Trophoblast cell (in vitro differentiated cells and primary cell): Measurements from ENCODE around the gene CCL4.
"Not testable (repeated sequence)": the region's sequence is repeated elsewhere in the genome, so short reads cannot be mapped to it uniquely, and the experiment has no call there.

Experiments used
- DNase-seq, 2 donors: peaks; one replicate each; pipeline ENCODE4 v3.0.0-alpha.2; 2016
- H2AFZ ChIP-seq: 2 replicates; pipeline ENCODE4 v1.6.1; 2013; ENCODE audit warnings: low read length, moderate library complexity, mild to moderate bottlenecking; ENCODE audit not compliant: insufficient read depth, poor library complexity
- H2AK5ac ChIP-seq: 2 replicates; pipeline ENCODE4 v1.6.1; 2013; ENCODE audit warnings: mild to moderate bottlenecking, low read length
- H2BK120ac ChIP-seq: 2 replicates; pipeline ENCODE4 v1.6.1; 2013; ENCODE audit warnings: low read length, mild to moderate bottlenecking, moderate library complexity; ENCODE audit not compliant: insufficient read depth, poor library complexity
- H2BK12ac ChIP-seq: 2 replicates; pipeline ENCODE4 v1.6.1; 2013; ENCODE audit warnings: mild to moderate bottlenecking, low read length, moderate library complexity
- H2BK5ac ChIP-seq: 2 replicates; pipeline ENCODE4 v1.6.1; 2013; ENCODE audit warnings: low read length, low read depth, moderate library complexity, mild to moderate bottlenecking; ENCODE audit not compliant: poor library complexity
- H3K14ac ChIP-seq: 2 replicates; pipeline ENCODE4 v1.6.1; 2013; ENCODE audit warnings: mild to moderate bottlenecking, low read length
- H3K18ac ChIP-seq: 2 replicates; pipeline ENCODE4 v1.6.1; 2013; ENCODE audit warnings: mild to moderate bottlenecking, low read length
- H3K23ac ChIP-seq: 2 replicates; pipeline ENCODE4 v1.6.1; 2013; ENCODE audit warnings: low read length
- H3K27ac ChIP-seq: 2 replicates; pipeline ENCODE4 v1.5.1; 2013; ENCODE audit warnings: low read depth, mild to moderate bottlenecking, inconsistent platforms, low read length, moderate library complexity
- H3K27me3 ChIP-seq: 2 replicates; pipeline ENCODE4 v1.6.1; 2013; ENCODE audit warnings: inconsistent platforms, mild to moderate bottlenecking, low read length, moderate library complexity; ENCODE audit not compliant: insufficient read depth
- H3K36me3 ChIP-seq, 2 experiments: 1 replicate in 1 of 2; 2 replicates in 1 of 2; pipeline ENCODE4 v1.6.1; 2013; ENCODE audit warnings: low read length in 2 of 2, mild to moderate bottlenecking in 2 of 2, moderate library complexity in 1 of 2; ENCODE audit not compliant: insufficient read depth in 2 of 2, control insufficient read depth in 1 of 2
- H3K4ac ChIP-seq: 2 replicates; pipeline ENCODE4 v1.6.1; 2013; ENCODE audit warnings: low read depth, mild to moderate bottlenecking, low read length, moderate library complexity
- H3K4me1 ChIP-seq, 2 experiments: 1 replicate in 1 of 2; 2 replicates in 1 of 2; pipeline ENCODE4 v1.6.1; 2013; ENCODE audit warnings: low read length in 2 of 2, mild to moderate bottlenecking in 2 of 2, moderate library complexity in 1 of 2; ENCODE audit not compliant: insufficient read depth in 2 of 2, control insufficient read depth in 1 of 2
- H3K4me2 ChIP-seq: 2 replicates; pipeline ENCODE4 v1.6.1; 2013; ENCODE audit warnings: inconsistent platforms, mild to moderate bottlenecking, low read length, moderate library complexity
- H3K4me3 ChIP-seq: 2 replicates; pipeline ENCODE4 v1.5.1; 2013; ENCODE audit warnings: mild to moderate bottlenecking, low read depth, low read length, inconsistent platforms
- H3K79me1 ChIP-seq: one replicate; pipeline ENCODE4 v1.6.1; 2013; ENCODE audit warnings: low read length
- H3K79me2 ChIP-seq: 2 replicates; pipeline ENCODE4 v1.6.1; 2013; ENCODE audit warnings: low read length, mild to moderate bottlenecking; ENCODE audit not compliant: control insufficient read depth, insufficient read depth, poor library complexity
- H3K9ac ChIP-seq: 2 replicates; pipeline ENCODE4 v1.6.1; 2013; ENCODE audit warnings: mild to moderate bottlenecking, low read length
- H3K9me3 ChIP-seq: 2 replicates; pipeline ENCODE4 v1.6.1; 2013; ENCODE audit warnings: low read depth, mild to moderate bottlenecking, control low read depth, inconsistent platforms, low read length; ENCODE audit not compliant: insufficient read depth
- H4K12ac ChIP-seq: 2 replicates; pipeline ENCODE4 v1.6.1; 2013; ENCODE audit warnings: low read depth, mild to moderate bottlenecking, low read length, moderate library complexity
- H4K8ac ChIP-seq: 2 replicates; pipeline ENCODE4 v1.6.1; 2013; ENCODE audit warnings: low read depth, mild to moderate bottlenecking, low read length, moderate library complexity
- H4K91ac ChIP-seq: one replicate; pipeline ENCODE4 v1.6.1; 2013; ENCODE audit warnings: low read depth, mild to moderate bottlenecking, low read length, moderate library complexity
- WGBS: extraction: QIAGEN DNeasy Blood & Tissue Kit; methylation state at CpG from one replicate; pipeline ENCODE4 v1.1.7; 2013; ENCODE audit warnings: missing lambda C conversion rate; ENCODE audit not compliant: insufficient read length, insufficient coverage; ENCODE audit errors: extremely low coverage; 5-methylcytosine and 5-hydroxymethylcytosine counted together

The CCL4 gene

GRCh38 chr17:36072431-36073121 lies 31.1 kb upstream of the CCL4 start:
- H2BK5ac ChIP-seq, result no peak overlapping the region
- no peak overlapping the region for H3K4ac ChIP-seq
- H3K4me1 ChIP-seq, result no peaks in the 10 kb centered on the region
- no peak overlapping the region for H2BK12ac ChIP-seq
- no peak overlapping the region for H4K8ac ChIP-seq
- H3K4me3 ChIP-seq, result no peak overlapping the region
- no peaks in the 10 kb centered on the region for H3K27me3 ChIP-seq
- no peak overlapping the region for H2AFZ ChIP-seq
- H3K4me2 ChIP-seq, result no peak overlapping the region
- H3K79me1 ChIP-seq, result no peaks in the 10 kb centered on the region
- H3K18ac ChIP-seq, result no peak overlapping the region
- H4K91ac ChIP-seq, result no peak overlapping the region
- DNase-seq, result peak in 1 of 2 donors; percentile 49
- no peak overlapping the region for H2BK120ac ChIP-seq
- H3K36me3 ChIP-seq, result no peaks in the 10 kb centered on the region
- H2AK5ac ChIP-seq, result no peak overlapping the region
- no peak overlapping the region for H3K27ac ChIP-seq
- WGBS, result no CpG with 5 or more reads among the region's 12 CpGs
- no peaks in the 10 kb centered on the region for H3K9me3 ChIP-seq
- H3K79me2 ChIP-seq, result no peaks in the 10 kb centered on the region
- H4K12ac ChIP-seq, result no peak overlapping the region
- H3K14ac ChIP-seq, result no peak overlapping the region
- H3K23ac ChIP-seq, result no peak overlapping the region
- no peak overlapping the region for H3K9ac ChIP-seq

- Histone ChIP-seq H3K14ac (no peak overlapping the region), H3K23ac (no peak overlapping the region), H3K27ac (no peak overlapping the region), H4K91ac (no peak overlapping the region), H3K4ac (no peak overlapping the region), H3K9ac (no peak overlapping the region), H4K12ac (no peak overlapping the region), H3K18ac (no peak overlapping the region), H3K79me2 (no peaks in the 10 kb centered on the region), H2AFZ (no peak overlapping the region), H2BK5ac (no peak overlapping the region), H3K4me2 (no peak overlapping the region), H2AK5ac (no peak overlapping the region), H3K27me3 (no peaks in the 10 kb centered on the region), H3K36me3 (no peaks in the 10 kb centered on the region), H3K4me3 (no peak overlapping the region), H3K9me3 (no peaks in the 10 kb centered on the region), H3K79me1 (no peaks in the 10 kb centered on the region), H4K8ac (no peak overlapping the region), H2BK120ac (no peak overlapping the region), H3K4me1 (no peaks in the 10 kb centered on the region), H2BK12ac (no peak overlapping the region)
- DNase-seq, result no peak
- WGBS, result no CpG with 5 or more reads among the region's 1 CpG
These were observed 29.3 kb upstream of the CCL4 start for GRCh38 chr17:36074365-36074764.

DNA sequence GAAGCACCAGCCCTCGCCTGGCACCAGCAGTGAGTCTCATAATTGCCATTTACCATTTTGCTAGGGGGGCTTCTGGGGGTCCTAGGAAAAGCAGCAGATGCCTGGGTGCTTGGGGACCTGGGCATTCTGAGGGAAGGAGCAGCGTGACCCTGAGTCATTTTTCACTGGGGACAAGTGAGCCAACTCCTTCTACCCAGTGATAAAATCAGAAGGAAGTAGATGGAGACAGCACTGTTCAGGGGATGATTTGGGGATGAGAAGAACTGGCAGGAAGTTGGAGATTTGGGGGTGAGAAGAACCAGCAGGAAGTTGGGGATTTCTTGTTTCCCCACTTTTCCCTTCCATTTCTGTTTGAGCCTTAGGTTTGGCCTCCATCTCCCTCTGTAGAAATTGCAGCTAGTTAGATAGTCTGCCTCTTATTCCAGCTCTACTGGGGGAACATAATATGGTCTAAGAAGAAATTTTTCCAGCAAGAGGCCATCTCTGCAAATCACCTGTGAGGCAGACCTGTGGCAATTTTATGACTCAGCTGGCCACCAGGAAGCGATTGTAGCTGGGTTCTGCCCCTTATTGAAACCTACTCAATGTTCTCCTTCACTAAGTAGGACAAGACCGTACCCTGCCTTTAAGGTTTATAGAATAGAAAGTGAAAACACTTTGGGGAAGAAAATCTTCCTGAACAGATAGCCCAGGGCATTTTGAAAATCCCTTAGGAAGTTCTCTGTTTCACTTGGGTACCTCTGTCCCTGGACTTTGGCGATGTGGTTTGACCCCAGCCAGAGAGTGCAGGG lies 21.8 kb upstream of the CCL4 start:
- H4K12ac ChIP-seq, H3K79me1 ChIP-seq, H3K18ac ChIP-seq, H3K79me2 ChIP-seq, H2AK5ac ChIP-seq, H3K36me3 ChIP-seq, H4K8ac ChIP-seq, DNase-seq, H3K27me3 ChIP-seq, H3K4me3 ChIP-seq, H3K27ac ChIP-seq, H2BK120ac ChIP-seq, H3K14ac ChIP-seq, H3K9me3 ChIP-seq, H3K9ac ChIP-seq, H3K4me2 ChIP-seq, H2BK12ac ChIP-seq, H4K91ac ChIP-seq, H3K4ac ChIP-seq, H2AFZ ChIP-seq, H3K23ac ChIP-seq, H3K4me1 ChIP-seq, H2BK5ac ChIP-seq: not testable (repeated sequence)
- no CpG with 5 or more reads among the region's 5 CpGs for WGBS

GRCh38 chr17:36082482-36083120 lies 21.0 kb upstream of the CCL4 start:
- not testable (repeated sequence) for H3K9me3 ChIP-seq, H3K4ac ChIP-seq, H3K18ac ChIP-seq, H3K4me2 ChIP-seq, H3K79me1 ChIP-seq, H2BK12ac ChIP-seq, H3K9ac ChIP-seq, H3K23ac ChIP-seq, H4K12ac ChIP-seq, H3K27ac ChIP-seq, H3K14ac ChIP-seq, H4K91ac ChIP-seq, H2BK5ac ChIP-seq, H2BK120ac ChIP-seq, H4K8ac ChIP-seq, H3K27me3 ChIP-seq, H2AK5ac ChIP-seq, H3K79me2 ChIP-seq, H3K4me1 ChIP-seq, H3K36me3 ChIP-seq, H2AFZ ChIP-seq, H3K4me3 ChIP-seq
- no CpG with 5 or more reads among the region's 8 CpGs for WGBS
- peak in 1 of 2 donors; percentile 21 for DNase-seq
